Astrocyte (in vitro differentiated cells and primary cell): ENCODE data around the gene MEIOB.

Experiments used
- EZH2 ChIP-seq: IDR thresholded peaks from 2 replicates; pipeline ENCODE4 v1.6.1; 2012; ENCODE audit warnings: mild to moderate bottlenecking, low read length, inconsistent platforms; ENCODE audit not compliant: insufficient read depth
- TF ChIP-seq, protein P1 (sequence below): IDR thresholded peaks from 2 replicates; pipeline ENCODE4 v1.5.1; 2011; ENCODE audit warnings: low read depth, mild to moderate bottlenecking, inconsistent platforms, low read length, moderate library complexity; ENCODE audit not compliant: insufficient read depth

DNA sequence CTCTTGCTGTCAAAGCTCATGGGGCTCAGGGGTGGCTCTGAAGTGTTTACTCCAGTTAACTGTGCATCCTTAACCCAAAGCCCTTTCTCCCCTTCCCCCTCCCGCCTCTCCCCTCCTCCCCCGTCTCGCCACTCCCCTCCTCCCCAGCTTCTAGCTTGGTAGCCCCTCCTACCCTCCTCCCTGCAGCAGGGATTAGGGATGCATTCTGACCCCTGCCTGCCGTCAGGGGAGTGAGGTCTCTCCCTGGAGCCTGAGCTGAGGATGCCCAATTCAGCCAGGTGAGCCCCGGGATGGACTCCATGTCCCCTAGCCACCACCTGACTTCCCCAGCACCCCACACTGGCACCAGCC lies 44.7 kb upstream of the MEIOB start:
- TF ChIP-seq, protein P1, sequence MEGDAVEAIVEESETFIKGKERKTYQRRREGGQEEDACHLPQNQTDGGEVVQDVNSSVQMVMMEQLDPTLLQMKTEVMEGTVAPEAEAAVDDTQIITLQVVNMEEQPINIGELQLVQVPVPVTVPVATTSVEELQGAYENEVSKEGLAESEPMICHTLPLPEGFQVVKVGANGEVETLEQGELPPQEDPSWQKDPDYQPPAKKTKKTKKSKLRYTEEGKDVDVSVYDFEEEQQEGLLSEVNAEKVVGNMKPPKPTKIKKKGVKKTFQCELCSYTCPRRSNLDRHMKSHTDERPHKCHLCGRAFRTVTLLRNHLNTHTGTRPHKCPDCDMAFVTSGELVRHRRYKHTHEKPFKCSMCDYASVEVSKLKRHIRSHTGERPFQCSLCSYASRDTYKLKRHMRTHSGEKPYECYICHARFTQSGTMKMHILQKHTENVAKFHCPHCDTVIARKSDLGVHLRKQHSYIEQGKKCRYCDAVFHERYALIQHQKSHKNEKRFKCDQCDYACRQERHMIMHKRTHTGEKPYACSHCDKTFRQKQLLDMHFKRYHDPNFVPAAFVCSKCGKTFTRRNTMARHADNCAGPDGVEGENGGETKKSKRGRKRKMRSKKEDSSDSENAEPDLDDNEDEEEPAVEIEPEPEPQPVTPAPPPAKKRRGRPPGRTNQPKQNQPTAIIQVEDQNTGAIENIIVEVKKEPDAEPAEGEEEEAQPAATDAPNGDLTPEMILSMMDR: no peak
- no peak for TF ChIP-seq EZH2
